Measurements from ENCODE around the gene BSDC1.

The BSDC1 gene

DNA sequence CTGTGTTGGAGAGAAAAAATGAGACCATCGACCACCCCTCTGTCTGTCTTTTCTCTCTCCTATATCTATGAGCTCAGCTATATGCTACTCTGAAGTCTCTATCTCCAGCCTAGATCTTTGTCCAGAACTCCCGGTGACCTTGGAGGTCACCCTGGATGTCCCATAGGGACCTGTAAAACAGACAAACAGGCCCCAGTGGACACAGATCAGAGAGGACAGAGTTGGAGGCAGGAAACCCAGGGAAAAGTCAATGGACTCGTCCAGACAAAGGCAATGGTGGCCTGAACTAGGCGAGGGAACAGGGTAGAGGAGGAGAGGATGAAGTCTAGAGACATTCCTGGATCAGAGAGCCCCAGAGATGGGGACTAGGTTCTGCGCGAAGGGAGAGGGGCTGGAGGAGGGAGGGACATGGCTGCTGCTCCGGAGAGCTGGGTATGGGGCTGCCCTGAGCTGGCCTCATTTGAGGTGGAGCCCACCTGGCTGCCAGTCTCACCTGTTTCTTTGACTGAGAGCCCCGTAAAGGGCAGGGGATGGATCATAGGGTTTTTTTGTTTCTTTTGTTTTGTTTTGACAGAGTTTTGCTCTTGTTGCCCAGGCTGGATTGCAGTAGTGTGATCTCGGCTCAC, 47.6 kb downstream of the BSDC1 start:
- H2AFZ ChIP-seq (ENCODE audit: low read depth, low read length, severe bottlenecking) = no peak overlapping the region
- H3K4me3 ChIP-seq (ENCODE audit: insufficient read depth, low read length, poor library complexity, severe bottlenecking) = no peak overlapping the region
- no peaks in the 10 kb centered on the region for H3K9me2 ChIP-seq (replicated peaks; ENCODE audit: insufficient read depth, low read length)
- H3F3A ChIP-seq (ENCODE audit: insufficient read depth) = 0 out of 2 replicates have a peak, but pooled peaks cover 1% of the 10 kb centered on the region
- TF ChIP-seq, protein P1, sequence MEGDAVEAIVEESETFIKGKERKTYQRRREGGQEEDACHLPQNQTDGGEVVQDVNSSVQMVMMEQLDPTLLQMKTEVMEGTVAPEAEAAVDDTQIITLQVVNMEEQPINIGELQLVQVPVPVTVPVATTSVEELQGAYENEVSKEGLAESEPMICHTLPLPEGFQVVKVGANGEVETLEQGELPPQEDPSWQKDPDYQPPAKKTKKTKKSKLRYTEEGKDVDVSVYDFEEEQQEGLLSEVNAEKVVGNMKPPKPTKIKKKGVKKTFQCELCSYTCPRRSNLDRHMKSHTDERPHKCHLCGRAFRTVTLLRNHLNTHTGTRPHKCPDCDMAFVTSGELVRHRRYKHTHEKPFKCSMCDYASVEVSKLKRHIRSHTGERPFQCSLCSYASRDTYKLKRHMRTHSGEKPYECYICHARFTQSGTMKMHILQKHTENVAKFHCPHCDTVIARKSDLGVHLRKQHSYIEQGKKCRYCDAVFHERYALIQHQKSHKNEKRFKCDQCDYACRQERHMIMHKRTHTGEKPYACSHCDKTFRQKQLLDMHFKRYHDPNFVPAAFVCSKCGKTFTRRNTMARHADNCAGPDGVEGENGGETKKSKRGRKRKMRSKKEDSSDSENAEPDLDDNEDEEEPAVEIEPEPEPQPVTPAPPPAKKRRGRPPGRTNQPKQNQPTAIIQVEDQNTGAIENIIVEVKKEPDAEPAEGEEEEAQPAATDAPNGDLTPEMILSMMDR (IDR thresholded peaks at IDR 0.05; ENCODE audit: insufficient read depth, low read length, poor library complexity, severe bottlenecking) = no peak
- H3K9ac ChIP-seq (ENCODE audit: low read length) = no peak overlapping the region
- H3K27ac ChIP-seq (ENCODE audit: low read depth, low read length) = no peak overlapping the region
- H3K79me2 ChIP-seq (ENCODE audit: insufficient read depth, low read length) = no peaks in the 10 kb centered on the region
- no peaks in the 10 kb centered on the region for H3K27me3 ChIP-seq (ENCODE audit: low read length)
- no peaks in the 10 kb centered on the region for H3K9me3 ChIP-seq (ENCODE audit: insufficient read depth, low read length)
- H3K4me2 ChIP-seq (ENCODE audit: low read depth, low read length, poor library complexity, severe bottlenecking) = no peak overlapping the region
- no peaks in the 10 kb centered on the region for H3K36me3 ChIP-seq (ENCODE audit: low read length)
- no peaks in the 10 kb centered on the region for H4K20me1 ChIP-seq (ENCODE audit: low read depth, low read length)

DNA sequence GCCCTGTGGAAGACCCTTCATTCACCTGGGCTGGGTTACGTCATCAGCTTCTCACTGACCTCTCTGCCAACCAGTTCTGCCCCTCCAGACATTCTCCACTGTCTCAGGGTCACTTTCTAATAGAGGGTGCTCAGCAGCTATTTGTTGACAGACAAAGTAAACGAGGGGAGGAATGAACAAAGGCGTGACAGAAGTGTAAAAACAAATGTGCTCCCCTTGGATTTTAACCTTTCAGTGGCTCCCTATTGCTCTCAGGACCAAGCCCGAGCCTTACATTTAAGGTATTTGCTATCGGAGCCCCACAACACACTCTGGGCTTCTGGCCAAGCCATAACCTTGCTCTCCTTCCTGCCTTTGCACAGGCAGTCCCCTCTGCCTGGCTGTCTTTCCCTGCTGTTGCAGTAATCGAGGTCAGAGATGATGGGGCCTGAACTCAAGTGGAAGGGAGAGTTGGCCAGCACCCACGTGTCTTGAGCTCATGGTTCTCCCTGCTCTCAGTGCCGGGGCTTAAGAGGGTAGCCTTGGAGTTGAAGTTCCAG, 48.9 kb downstream of the BSDC1 start:
- no peaks in the 10 kb centered on the region for H3K9me3 ChIP-seq (ENCODE audit: insufficient read depth, low read length)
- no peaks in the 10 kb centered on the region for H3K36me3 ChIP-seq (ENCODE audit: low read length)
- H3K4me3 ChIP-seq (ENCODE audit: insufficient read depth, low read length, poor library complexity, severe bottlenecking) = no peak overlapping the region
- no peak overlapping the region for H3K9ac ChIP-seq (ENCODE audit: low read length)
- no peaks in the 10 kb centered on the region for H3K27me3 ChIP-seq (ENCODE audit: low read length)
- H3K79me2 ChIP-seq (ENCODE audit: insufficient read depth, low read length) = no peaks in the 10 kb centered on the region
- H3K9me2 ChIP-seq (replicated peaks; ENCODE audit: insufficient read depth, low read length) = no peaks in the 10 kb centered on the region
- no peaks in the 10 kb centered on the region for H4K20me1 ChIP-seq (ENCODE audit: low read depth, low read length)
- H3K27ac ChIP-seq (ENCODE audit: low read depth, low read length) = no peak overlapping the region
- no peak for TF ChIP-seq EZH2phosphoT487 (conservative IDR thresholded peaks at IDR 0.05; ENCODE audit: low read length)
- TF ChIP-seq, protein P1 (IDR thresholded peaks at IDR 0.05; ENCODE audit: insufficient read depth, low read length, poor library complexity, severe bottlenecking) = no peak
- no peak overlapping the region for H3K4me2 ChIP-seq (ENCODE audit: low read depth, low read length, poor library complexity, severe bottlenecking)
- no peak overlapping the region for H2AFZ ChIP-seq (ENCODE audit: low read depth, low read length, severe bottlenecking)
- H3F3A ChIP-seq (ENCODE audit: insufficient read depth) = no peaks in the 10 kb centered on the region

DNA sequence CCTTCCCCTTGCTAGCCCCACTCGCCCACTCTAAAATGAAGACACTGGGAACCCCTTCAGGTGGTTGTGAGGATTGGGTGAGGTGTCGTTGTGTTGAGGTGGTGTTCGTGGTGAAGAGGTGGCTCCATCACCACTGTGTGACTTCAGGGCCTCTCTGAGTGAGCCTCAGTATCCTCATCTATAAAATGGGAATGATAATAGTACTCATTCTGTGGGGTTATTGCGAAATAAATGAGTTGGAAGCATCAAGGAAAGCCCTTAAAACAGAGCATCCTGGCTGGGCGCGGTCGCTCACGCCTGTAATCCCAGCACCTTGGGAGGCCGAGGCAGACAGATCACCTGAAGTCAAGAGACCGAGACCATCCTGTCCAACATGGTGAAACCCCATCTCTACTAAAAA, 51.5 kb downstream of the BSDC1 start:
- TF ChIP-seq, protein P1 (IDR thresholded peaks at IDR 0.05; ENCODE audit: insufficient read depth, low read length, poor library complexity, severe bottlenecking) = no peak
- no peak for TF ChIP-seq EZH2phosphoT487 (conservative IDR thresholded peaks at IDR 0.05; ENCODE audit: low read length)
- H3K27ac ChIP-seq (ENCODE audit: low read depth, low read length) = no peak overlapping the region
- no peak overlapping the region for H3K4me3 ChIP-seq (ENCODE audit: insufficient read depth, low read length, poor library complexity, severe bottlenecking)
- H2AFZ ChIP-seq (ENCODE audit: low read depth, low read length, severe bottlenecking) = no peak overlapping the region
- H4K20me1 ChIP-seq (ENCODE audit: low read depth, low read length) = no peaks in the 10 kb centered on the region
- H3K9me3 ChIP-seq (ENCODE audit: insufficient read depth, low read length) = no peaks in the 10 kb centered on the region
- no peak overlapping the region for H3K4me2 ChIP-seq (ENCODE audit: low read depth, low read length, poor library complexity, severe bottlenecking)
- H3K79me2 ChIP-seq (ENCODE audit: insufficient read depth, low read length) = no peaks in the 10 kb centered on the region
- no peaks in the 10 kb centered on the region for H3K9me2 ChIP-seq (replicated peaks; ENCODE audit: insufficient read depth, low read length)
- no peaks in the 10 kb centered on the region for H3K27me3 ChIP-seq (ENCODE audit: low read length)
- H3K9ac ChIP-seq (ENCODE audit: low read length) = no peak overlapping the region
- H3K36me3 ChIP-seq (ENCODE audit: low read length) = no peaks in the 10 kb centered on the region
- H3F3A ChIP-seq (ENCODE audit: insufficient read depth) = no peaks in the 10 kb centered on the region

Data from SU-DHL-6 (cell line).